GM11168 (cell line): ENCODE results near the gene BMPER.

Source experiments
- in situ Hi-C: fragments of 300-500 bp; cut with MboI; formaldehyde crosslinking; loops from one replicate; pipeline ENCODE4 v1.12.0; 2022; ENCODE audit warnings: low sequenced_read_pairs; ENCODE audit not compliant: unreplicated experiment

The BMPER gene

GRCh38 chr7:33919449-33919848 lies 14.1 kb downstream of the BMPER start:
- in situ Hi-C loops, result no loop called here

- in situ Hi-C loops, result no loop called here
Observed at GRCh38 chr7:33921216-33921938, 16.0 kb downstream of the BMPER start.

GRCh38 chr7:33922820-33923219 lies 17.5 kb downstream of the BMPER start:
- in situ Hi-C loops, result no loop called here

- in situ Hi-C loops, result no loop called here
Observed at GRCh38 chr7:33923440-33924229, 18.3 kb downstream of the BMPER start.

- in situ Hi-C loops, result no loop called here
Observed at GRCh38 chr7:33926535-33926934, 21.2 kb downstream of the BMPER start.

- in situ Hi-C loops, result no loop called here
Observed at GRCh38 chr7:33928986-33929385, 23.6 kb downstream of the BMPER start.

GRCh38 chr7:33932221-33932620 lies 26.9 kb downstream of the BMPER start:
- in situ Hi-C loops, result no loop called here

- in situ Hi-C loops, result no loop called here
Observed at GRCh38 chr7:33932832-33933468, 27.6 kb downstream of the BMPER start.

GRCh38 chr7:33933611-33934281 lies 28.4 kb downstream of the BMPER start:
- in situ Hi-C loops, result no loop called here

GRCh38 chr7:33934391-33934790 lies 29.1 kb downstream of the BMPER start:
- in situ Hi-C loops, result no loop called here

- in situ Hi-C loops, result no loop called here
Observed at GRCh38 chr7:33936503-33936902, 31.2 kb downstream of the BMPER start.

- in situ Hi-C loops, result no loop called here
Observed at GRCh38 chr7:33937871-33938270, 32.5 kb downstream of the BMPER start.

- in situ Hi-C loops, result no loop called here
Observed at GRCh38 chr7:33939121-33939520, 33.8 kb downstream of the BMPER start.

- in situ Hi-C loops, result no loop called here
Observed at GRCh38 chr7:33940503-33940902, 35.2 kb downstream of the BMPER start.

GRCh38 chr7:33941418-33941817 lies 36.1 kb downstream of the BMPER start:
- in situ Hi-C loops, result no loop called here

GRCh38 chr7:33946094-33946699 lies 40.9 kb downstream of the BMPER start:
- in situ Hi-C loops, result no loop called here

- in situ Hi-C loops, result no loop called here
Observed at GRCh38 chr7:33950047-33950714, 44.8 kb downstream of the BMPER start.

GRCh38 chr7:33952824-33953223 lies 47.5 kb downstream of the BMPER start:
- in situ Hi-C loops, result no loop called here

- in situ Hi-C loops, result no loop called here
Observed at GRCh38 chr7:33958104-33958503, 52.8 kb downstream of the BMPER start.

- in situ Hi-C loops, result no loop called here
Observed at GRCh38 chr7:33959676-33960075, 54.3 kb downstream of the BMPER start.
